Cardiac septum (tissue), 1 donor: Measurements from ENCODE around the gene SARNP. TPM values are rescaled to one million over a fixed set of nuclear protein-coding genes. Genes with fewer than 3 reads are reported as not detected.

Experiments used
- DNase-seq: peaks from one replicate; pipeline ENCODE4 v3.0.0-alpha.2; 2020; ENCODE audit warnings: low spot score
- intact Hi-C: fragments of 100-400 bp; cut with DNase I; formaldehyde crosslinking; loops from one replicate; pipeline ENCODE4 v1.14.0; 2022
- total RNA-seq: library from RNA; stranded (reverse); fragmentation: NEBNext Ultra II Directional; extraction: Animal tissue kit (Norgen Biotek cat#: 25700); gene quantifications from one replicate; pipeline ENCODE4 v1.2.1, GENCODE V29; 2021
- donor health status: DM: no; HTN: no; CAD: no.

Gene SARNP
- total RNA-seq, 1 donor from 2014 or later: 56.2 TPM

DNA sequence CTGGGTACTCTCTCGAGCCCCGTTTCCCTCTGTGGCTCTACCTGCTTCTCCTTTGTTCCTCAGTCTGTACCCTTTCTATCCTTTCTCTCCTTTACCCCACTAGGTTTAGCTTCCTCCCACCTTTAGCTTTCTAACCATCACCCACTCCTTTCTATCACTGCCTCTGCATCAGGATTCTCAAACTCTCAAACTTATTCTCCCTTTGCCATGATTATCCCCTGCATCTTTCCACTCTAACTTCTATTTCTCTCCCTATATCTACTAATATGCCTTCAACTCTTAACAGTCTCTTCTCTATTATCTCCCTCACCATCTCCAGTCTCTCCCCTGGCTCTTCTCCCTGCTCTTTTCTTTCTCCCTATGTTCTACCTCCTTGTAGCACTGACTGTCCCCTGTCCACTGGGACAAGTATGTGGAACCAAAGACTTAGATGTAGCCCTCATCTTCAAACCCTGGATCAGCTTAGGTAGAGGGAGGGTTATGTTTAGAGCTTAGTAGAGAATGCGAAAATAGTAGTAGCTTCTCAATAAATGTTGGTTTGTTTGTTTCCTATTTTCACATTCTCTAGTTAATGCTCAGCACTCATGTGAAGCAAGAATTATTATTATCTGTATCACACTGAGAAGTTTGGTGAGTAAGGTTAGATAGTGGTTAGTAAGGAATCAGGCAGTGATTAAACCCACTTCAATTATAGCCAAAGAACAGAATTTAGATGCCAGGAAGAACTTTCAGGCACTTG, 71.2 kb downstream of the SARNP start:
- intact Hi-C loops: loop anchor here (10.0 kb wide), 2 partner anchors 298 to 368 kb away; partner anchors contain the start of genes RPL41, RPS26 and ZC3H10
- DNase-seq: no peak

DNA sequence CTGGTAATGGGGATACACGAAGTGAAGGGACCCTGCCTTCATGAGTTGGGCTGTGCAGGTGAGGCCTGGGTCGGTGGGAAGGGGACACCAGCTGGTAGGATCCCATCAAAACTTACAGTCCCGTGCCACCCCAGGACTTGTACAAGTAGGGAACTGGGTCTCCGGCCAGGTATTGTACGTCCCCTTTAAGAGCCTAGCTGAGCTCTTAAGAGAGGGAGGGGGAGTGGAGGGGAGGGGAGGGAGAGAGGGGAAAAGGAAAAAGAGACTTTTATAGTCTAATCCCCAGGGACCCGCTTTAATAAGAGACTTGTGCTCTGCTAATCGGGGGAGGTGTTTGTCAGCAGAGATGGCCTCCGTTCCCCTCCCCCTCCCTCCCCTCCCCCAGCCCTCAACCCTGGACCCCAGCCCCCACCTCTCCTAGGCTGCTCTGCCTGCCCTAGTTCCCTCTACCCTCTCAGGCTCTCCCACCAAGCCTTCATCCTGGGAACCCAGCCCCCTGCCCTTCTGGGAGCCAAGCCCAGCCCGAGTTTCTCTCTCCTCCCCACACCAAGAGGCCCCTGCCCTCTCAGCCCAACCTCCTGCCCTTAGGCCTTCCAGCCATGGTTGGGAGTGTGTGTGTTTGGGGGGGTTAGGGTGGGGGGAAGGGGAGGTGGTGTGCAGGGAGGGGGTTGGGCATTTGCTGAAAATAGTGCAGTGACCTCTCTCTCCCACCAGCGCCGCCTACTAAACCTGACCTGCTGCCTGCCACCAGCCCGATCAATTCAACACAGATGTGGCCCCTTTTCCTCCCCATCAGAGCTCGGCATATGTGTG, 72.0 kb downstream of the SARNP start:
- DNase-seq: no peak
- intact Hi-C loops: loop anchor here (10.0 kb wide), 2 partner anchors 299 to 369 kb away; partner anchors contain the start of genes RPL41, RPS26 and ZC3H10

DNA sequence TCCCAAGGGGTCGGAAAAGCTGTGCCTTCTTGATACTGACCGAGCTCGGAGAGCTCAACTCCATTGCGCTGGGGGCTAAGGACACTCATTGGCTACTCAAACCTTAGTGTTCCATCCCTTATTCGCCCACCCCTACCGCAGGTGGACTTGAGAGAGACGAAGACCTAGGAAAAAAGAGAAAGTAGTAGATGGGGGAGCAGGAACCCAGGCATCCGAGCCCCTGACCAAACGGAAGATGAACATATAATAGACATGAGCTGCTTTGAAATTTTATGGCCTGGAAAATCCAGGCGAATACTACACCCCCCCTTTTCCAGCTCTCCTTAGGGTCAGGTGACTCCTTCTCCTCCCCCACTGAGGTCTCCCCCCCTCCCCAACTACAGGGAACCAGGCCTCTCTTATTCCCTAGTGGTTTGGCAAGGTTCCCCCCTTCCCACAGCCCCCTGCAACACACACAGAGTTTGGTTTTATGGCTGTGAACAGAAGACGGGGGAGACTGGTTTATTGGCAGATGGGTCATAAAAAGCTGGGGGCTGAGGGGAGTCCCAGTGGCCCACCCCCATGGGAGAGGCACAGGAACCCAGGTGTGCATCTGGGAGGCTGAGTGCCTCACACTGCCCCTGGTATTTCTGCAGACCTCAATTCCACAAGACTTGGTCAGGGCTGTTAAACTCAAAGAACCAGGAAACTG, 73.0 kb downstream of the SARNP start:
- intact Hi-C loops: loop anchor here (10.0 kb wide), 2 partner anchors 300 to 370 kb away; partner anchors contain the start of genes RPL41, RPS26 and ZC3H10
- DNase-seq: no peak

DNA sequence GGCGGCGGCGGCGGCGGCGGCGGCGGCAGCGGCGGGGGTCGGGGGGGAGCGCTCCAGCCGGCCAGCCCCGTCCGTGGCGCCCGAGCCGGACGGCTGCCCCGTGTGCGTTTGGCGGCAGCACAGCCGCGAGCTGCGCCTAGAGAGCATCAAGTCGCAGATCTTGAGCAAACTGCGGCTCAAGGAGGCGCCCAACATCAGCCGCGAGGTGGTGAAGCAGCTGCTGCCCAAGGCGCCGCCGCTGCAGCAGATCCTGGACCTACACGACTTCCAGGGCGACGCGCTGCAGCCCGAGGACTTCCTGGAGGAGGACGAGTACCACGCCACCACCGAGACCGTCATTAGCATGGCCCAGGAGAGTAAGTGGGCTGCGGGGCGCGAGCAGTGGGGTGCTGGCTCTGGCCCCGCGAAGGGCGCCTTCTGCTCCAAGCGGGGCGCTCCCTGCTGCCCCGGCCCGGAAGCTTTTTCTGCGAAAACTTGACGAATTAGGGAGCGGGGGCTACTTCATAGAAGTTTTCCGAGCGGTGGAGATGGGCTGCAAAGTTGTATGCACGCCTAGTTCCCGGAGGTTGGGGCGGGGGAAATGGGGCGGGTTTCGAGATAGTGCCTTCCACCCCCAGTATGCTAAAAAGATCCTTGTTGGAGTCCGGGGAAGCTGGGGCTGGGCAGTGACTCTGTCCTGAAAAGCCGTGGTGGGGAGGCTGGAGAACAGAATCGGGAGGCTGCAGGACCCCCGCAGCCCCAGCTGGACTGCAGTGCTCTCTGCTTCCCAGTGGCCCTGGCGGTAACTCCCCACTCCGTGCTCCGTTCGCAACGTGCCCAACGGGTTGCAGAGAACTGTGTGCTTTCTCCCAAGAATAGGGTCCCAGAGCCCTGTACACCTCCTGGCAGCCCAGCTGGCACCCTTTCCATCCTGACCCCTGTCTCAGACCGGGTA, 73.9 kb downstream of the SARNP start:
- peak; percentile 81 for DNase-seq
- intact Hi-C loops: loop anchor here (10.0 kb wide), 2 partner anchors 301 to 371 kb away; partner anchors contain the start of genes RPL41, RPS26 and ZC3H10

DNA sequence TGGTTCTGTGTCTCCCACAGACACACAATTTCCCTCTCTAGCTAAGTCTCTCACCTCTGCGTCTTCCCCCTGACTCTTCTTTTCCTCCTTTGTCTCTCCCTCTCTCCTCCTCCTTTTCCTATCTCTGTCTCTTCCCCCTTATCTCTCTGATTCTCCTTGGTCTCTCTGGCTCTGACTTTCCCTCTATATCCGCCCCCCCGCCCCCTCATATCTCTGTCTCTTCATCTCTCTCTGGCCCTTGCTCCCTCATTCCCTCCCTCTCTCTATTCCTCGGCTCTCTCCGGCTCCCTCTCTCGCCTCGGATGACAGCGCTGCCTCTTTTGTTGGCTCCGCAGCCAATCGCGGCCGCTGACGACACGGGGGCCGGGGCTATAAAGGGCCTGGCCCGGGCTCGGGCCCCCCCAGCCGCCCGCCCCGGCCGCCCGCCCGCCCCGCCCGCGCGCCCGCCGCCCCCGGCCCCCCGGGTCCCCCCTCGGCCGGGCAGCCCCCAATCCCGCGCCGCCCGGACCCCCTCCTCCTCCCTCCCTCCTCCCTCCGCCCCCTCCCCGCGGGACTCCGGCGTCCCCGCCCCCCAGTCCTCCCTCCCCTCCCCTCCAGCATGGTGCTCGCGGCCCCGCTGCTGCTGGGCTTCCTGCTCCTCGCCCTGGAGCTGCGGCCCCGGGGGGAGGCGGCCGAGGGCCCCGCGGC, 74.7 kb downstream of the SARNP start, which contains the start of gene GDF11:
Gene GDF11 (plus strand): TSS at position 404 of the 687 bp plus-strand sequence. CDS start 195 bp downstream, at position 599.
- intact Hi-C loops: loop anchor here (10.0 kb wide), 2 partner anchors 302 to 372 kb away; partner anchors contain the start of genes RPL41, RPS26 and ZC3H10

DNA sequence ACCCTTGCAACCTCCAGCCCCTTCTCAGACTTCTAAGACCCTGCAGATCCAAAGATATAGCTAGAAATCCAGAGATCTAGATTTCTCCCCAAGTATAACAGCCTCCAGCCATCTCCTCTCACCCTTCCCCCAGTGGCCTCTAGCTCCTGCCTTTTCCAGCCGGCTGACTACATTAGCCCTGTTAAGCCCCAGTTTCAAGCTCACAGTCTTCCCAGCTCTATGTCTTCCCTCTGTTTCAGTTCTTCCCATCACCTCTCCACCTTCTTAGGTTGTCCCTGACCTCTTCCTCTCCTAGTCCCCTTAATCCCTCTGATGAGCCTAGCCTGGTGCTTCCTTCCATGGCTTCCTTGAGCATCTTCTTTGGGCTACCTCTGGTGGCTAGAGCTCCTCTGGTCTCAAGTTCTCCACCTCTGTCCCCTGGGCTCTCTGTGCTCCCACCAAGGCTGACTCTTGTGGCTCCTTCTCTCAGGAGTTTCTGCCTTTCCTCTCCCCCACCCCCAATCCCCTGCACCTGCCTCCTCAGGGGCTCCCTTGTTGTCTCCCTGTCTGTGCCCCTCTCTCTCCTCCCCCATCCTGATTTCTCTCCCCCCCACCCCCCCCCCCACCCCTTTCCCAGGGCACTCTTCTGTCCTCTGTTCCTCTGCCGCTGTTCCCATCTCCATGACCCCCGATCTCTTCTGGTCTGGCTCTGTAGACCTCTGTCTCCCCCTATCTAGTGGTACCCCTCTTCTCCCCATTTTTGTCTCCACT, 75.4 kb downstream of the SARNP start:
- no peak for DNase-seq
- intact Hi-C loops: loop anchor here (10.0 kb wide), 2 partner anchors 303 to 373 kb away; partner anchors contain the start of genes RPL41, RPS26 and ZC3H10

More for the DNA sequence above, 74.7 kb downstream of the SARNP start, which contains the start of gene GDF11:
- DNase-seq: peak; percentile 89

DNA sequence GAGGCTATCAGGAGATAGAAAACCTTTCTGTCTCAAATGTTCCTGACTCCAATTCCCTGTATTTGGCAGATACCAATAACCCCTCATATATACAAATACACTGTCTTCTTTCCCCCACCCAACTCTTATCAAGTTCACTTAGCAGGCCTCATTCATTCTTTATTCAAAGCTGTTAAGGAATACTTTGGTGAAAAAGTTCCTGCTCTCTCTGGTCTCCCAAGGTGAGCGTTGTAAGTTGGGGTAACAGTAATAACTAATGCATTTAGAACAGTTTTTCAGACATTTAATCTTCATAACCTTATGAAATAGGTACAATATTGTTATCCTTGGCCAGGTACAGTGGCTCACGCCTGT, 78.5 kb downstream of the SARNP start:
- intact Hi-C loops: loop anchor here (2.0 to 5.0 kb wide), 3 partner anchors 58 to 202 kb away; partner anchors contain the start of gene PYM1
- no peak for DNase-seq

DNA sequence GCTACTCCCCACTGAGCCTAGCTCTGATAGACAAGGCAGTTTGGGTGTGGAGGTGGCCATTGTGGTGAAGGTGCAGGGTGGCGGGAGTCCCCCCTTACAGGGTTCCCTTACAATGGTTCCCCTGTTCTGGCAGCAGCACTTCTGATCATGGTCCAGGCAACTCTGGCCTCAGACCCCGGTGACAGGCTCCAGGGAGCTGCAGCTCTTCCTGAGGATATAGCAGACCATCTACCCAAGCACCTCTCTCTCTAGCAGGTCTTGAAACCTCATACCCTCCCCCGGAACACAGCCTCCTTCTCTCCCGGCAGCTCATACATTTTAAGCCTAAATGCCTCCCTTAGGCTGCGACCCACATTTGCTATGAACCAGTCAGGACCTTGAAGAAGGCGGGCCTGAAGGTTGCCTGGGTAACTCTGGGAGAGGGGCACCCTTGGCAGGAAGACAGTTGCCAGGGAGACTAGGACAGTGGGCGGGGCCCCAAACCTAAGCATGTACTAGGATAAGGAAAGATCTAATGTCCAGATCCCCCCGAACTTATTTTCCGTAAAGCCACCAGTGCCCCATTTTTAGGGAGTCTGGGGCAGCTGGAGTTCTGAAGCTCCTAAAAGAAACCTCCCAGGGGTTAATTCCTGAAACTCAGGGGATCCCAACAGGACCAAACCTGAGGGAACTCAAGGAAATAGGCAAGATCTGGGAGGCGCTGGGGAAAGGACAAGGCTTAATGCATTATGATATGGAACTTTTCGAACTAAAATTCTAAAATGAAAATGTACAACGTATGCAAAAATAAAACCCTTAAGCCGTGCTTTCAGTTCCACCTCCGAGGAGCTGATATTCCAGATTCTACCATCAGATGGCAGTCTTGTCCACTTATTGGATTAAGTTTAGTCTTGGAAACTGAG, 79.2 kb downstream of the SARNP start:
- intact Hi-C loops: loop anchor here (2.0 to 5.0 kb wide), 3 partner anchors 58 to 202 kb away; partner anchors contain the start of gene PYM1

DNA sequence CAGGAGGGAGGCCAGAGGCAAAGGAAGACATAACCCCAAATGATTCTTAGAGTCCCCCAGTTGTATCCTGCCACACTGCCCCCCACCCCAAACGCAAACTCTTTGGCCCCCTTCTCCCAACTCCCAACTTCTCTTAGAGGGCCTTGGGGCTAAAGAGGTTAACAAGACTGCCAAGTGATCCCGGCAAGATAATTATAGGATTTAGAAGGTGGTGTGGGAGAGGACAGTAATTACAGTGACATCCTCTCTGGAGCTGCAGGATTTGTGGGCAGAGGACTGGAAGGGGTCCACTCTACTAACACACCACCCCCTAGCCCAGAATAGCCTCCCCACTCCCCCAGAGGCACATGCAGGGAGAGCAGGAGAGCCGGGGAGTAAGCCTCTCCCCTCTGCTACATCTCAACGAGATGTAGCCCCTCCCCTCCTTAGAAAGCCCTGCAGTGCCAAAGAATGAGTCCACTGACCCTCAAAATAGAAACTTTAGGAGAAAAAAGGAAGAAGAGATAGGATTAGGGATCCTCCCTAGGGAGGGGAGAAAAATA, 79.9 kb downstream of the SARNP start:
- no peak for DNase-seq
- intact Hi-C loops: loop anchor here (2.0 to 5.0 kb wide), 3 partner anchors 59 to 203 kb away; partner anchors contain the start of gene PYM1

More for the DNA sequence above, 79.2 kb downstream of the SARNP start:
- peak; percentile 82 for DNase-seq

DNA sequence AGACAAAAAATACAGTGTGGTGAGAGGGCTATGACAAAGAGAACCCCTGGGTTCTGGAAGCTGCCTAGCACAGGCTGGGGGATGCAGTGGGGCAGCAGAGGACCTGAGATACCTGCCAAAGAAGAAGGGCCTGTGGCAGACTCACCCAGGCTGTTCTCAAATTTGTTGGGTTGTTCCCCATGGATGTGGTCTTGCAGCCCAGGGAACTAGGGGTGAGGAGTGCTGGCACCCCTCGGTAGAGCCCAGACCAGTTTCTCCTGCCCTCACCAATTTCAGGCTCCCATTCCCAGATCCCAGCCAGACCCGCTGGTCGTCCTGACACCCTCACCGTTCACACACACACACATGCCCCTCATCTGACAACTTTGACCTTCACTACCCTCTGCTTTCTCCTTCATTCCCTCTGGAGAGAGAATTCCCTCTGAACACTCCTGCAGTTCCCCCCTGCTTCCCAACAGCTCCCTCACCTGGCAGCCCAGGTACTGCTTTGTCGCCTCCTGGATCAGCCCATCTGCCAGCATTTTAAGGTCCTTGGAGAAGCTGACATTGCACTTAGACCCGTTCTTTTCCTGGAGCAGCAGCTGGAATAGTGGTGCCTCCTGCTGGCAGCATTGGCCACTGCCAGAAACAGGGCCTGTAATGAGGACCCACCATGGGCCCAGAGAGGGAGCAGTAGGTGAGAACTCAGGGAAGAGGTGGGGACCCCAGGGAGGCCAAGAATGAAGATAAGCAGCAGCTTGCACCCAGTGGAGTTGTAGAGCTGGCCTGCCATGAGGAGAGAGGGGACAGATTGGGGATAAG, 80.5 kb downstream of the SARNP start:
- peak; percentile 77 for DNase-seq
- intact Hi-C loops: loop anchor here (5.0 kb wide), 1 partner anchor 190 kb away; the partner anchor contains the start of gene PYM1

DNA sequence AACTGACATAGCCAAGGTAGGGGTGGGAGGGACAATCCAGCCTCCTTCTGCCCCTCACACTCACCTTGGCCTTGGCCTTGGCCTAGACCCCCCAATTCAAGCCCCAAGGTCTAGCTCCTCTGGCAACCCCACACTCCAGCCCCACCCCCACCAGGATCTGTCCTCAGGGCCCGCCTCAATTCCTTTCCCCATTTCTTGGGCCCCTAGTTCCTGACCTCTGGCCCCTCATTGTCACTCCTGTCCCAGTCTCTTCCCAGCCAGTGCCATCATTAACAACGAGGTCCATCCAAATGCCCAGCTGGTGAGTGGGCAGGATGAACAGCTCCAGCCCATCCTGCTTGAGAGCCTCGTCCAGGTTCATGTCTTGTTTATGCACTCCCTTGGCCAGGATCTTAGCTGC, 81.4 kb downstream of the SARNP start:
- no peak for DNase-seq
- intact Hi-C loops: loop anchor here (5.0 kb wide), 1 partner anchor 191 kb away; the partner anchor contains the start of gene PYM1

DNA sequence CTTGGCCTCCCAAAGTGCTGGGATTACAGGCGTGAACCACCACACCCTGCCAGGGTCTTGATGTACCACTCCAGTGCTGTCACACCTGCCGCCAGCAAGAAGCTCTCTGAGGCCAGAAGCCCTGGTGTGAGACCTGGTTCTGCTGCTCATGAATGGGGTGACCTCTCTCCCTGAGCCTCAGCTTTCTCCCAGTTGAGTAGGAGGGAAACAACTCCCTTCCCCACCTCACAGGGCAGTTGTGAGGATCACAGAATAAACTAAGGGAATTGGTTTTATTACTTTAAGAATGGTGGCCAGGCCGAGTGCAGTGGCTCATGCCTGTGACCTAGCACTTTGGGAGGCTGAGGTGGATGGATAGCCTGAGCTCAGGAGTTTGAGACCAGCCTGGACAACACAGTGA, 82.9 kb downstream of the SARNP start:
- intact Hi-C loops: no loop called here

DNA sequence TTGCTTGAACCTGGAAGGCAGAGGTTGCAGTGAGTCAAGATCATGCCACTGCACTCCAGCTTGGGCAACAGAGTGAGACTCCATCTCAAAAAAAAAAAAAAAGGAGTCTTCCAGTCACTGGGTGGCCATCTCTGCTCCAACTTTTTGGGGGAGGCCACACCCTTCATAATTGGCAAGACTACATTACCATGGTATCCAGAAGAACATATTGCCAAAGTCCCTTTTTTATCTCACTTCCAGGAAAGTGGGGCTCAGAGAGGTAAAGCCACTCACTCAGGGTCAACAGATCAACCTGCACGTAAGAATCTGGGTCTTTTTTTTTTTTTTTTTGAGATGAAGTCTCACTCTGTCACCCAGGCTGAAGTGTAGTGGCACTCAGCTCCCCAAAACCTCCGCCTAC, 83.7 kb downstream of the SARNP start:
- no peak for DNase-seq
- intact Hi-C loops: no loop called here

More for the DNA sequence above, 82.9 kb downstream of the SARNP start:
- no peak for DNase-seq

DNA sequence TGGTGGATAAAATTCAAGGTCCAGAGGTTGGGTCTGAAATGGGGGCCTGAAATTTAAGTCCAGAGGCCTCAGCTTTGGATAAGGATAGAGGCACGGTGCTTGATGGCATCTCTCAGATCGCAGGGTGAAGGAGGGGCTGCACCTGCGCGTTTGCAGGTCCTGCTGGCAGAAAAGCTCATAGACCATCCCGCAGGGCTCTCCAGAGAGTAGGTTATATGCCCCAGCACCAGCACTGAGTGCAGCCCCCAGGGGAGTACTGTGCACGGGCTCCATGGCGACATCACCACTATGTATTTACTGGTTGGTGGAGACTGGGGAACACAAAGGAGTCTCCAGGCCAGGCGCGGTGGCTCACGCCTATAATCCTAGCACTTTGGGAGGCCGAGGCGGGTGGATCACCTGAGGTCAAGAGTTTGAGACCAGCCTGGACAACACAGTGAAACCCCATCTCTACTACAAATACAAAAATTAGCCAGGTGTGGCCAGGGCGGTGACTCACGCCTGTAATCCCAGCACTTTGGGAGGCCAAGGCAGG, 84.4 kb downstream of the SARNP start:
- DNase-seq: no peak
- intact Hi-C loops: no loop called here
